Psoas muscle (tissue), 8 donors: ENCODE data around the gene ADGRB2. TPM values are rescaled to one million over a fixed set of nuclear protein-coding genes. Genes with fewer than 3 reads are reported as not detected.

Experiments
- ATAC-seq, 4 donors: fragments of 200-7000 bp; cut with Tn5 transposase; one replicate each; pipeline ENCODE4 v1.9.1; 2020; ENCODE audit warnings: moderate library complexity in 3 of 4, mild to moderate bottlenecking in 2 of 4
- DNase-seq, 2 donors: peaks; one replicate each; pipeline ENCODE4 v3.0.0-alpha.2; 2020
- H3K27ac ChIP-seq: fragments of 200-600 bp; one replicate; pipeline ENCODE4 v1.8.0; 2022
- H3K27me3 ChIP-seq, 3 donors: fragments of 200-600 bp in 1 of 3; one replicate each; pipeline versions ENCODE4 v1.6.1 to v1.8.0; 2013 to 2022; ENCODE audit warnings: low read length in 2 of 3, mild to moderate bottlenecking in 2 of 3, moderate library complexity in 1 of 3; ENCODE audit not compliant: insufficient read depth in 3 of 3
- H3K36me3 ChIP-seq, 2 donors: fragments of 200-600 bp in 1 of 2; one replicate each; pipeline versions ENCODE4 v1.6.1 to v1.8.0; 2013 to 2022; ENCODE audit warnings: low read depth in 1 of 2, mild to moderate bottlenecking in 1 of 2, moderate library complexity in 1 of 2; ENCODE audit not compliant: insufficient read depth in 1 of 2
- H3K4me1 ChIP-seq: fragments of 200-600 bp; one replicate; pipeline ENCODE4 v1.8.0; 2022
- H3K4me3 ChIP-seq: fragments of 200-600 bp; one replicate; pipeline ENCODE4 v1.8.0; 2022; ENCODE audit warnings: mild to moderate bottlenecking
- H3K9me3 ChIP-seq: fragments of 200-600 bp; one replicate; pipeline ENCODE4 v1.8.0; 2022
- WGBS, 3 donors: extraction: QIAGEN DNeasy Blood & Tissue Kit; methylation state at CpG; one replicate each; pipeline versions ENCODE4 v1.1.6 to v1.1.7; 2013; 5-methylcytosine and 5-hydroxymethylcytosine counted together
- intact Hi-C, 2 donors: fragments of 100-400 bp; cut with DNase I; formaldehyde crosslinking; loops; one replicate each; pipeline versions ENCODE4 v1.11.0 to v1.14.2; 2022
- polyA plus RNA-seq, 3 donors: library from polyadenylated mRNA; stranded (reverse); fragments of 200-250 nt; gene quantifications; one replicate each; pipeline ENCODE4 v1.2.3, GENCODE V29; 2013
- total RNA-seq, 4 donors: library from RNA; stranded (reverse); fragmentation: NEBNext Ultra II Directional in 2 of 4; extraction: Animal tissue kit (Norgen Biotek cat#: 25700) in 2 of 4; gene quantifications; one replicate each; pipeline versions ENCODE4 v1.2.1 to v1.2.4, GENCODE V29; 2021 to 2023
- TF ChIP-seq, protein P1 (sequence below): fragments of 200-600 bp; IDR thresholded peaks from one replicate; pipeline ENCODE4 v1.8.0; 2022; ENCODE audit warnings: antibody characterized with exemption
- donor health status: healthy with polysubstance abuse.
- donor health status: DM: no; HTN: no; CAD: no; lungs with moderate emphysema.
- donor health status: Bipolar disorder and iron deficiency.
- donor health status: healthy.
- donor health status: DM: yes; HTN: yes; CAD: no.
- donor health status: DM: no; HTN: no; CAD: no.
- donor health status: DM: no; HTN: no; CAD: no.
- donor health status: DM: yes; HTN: yes; CAD: no.

The ADGRB2 gene
- total and polyA plus RNA-seq, 7 donors, result 0.44 to 1.8 (median 0.73) TPM

- Histone ChIP-seq H3K27ac (no peak overlapping the region), H3K4me1 (no peaks in the 10 kb centered on the region), H3K4me3 (no peak overlapping the region), H3K36me3 (no peaks in the 10 kb centered on the region), H3K27me3 (peaks cover 0 to 14% (median 0%) of the 10 kb centered on the region in 3 donors), H3K9me3 (no peaks in the 10 kb centered on the region)
- DNase-seq (peak in 1 of 2 donors; percentile 8), ATAC-seq (no peak)
- WGBS, 3 donors, result 89 to 91% (median 89%) methylated on average over 7 of the region's 7 CpGs
- TF ChIP-seq, protein P1, sequence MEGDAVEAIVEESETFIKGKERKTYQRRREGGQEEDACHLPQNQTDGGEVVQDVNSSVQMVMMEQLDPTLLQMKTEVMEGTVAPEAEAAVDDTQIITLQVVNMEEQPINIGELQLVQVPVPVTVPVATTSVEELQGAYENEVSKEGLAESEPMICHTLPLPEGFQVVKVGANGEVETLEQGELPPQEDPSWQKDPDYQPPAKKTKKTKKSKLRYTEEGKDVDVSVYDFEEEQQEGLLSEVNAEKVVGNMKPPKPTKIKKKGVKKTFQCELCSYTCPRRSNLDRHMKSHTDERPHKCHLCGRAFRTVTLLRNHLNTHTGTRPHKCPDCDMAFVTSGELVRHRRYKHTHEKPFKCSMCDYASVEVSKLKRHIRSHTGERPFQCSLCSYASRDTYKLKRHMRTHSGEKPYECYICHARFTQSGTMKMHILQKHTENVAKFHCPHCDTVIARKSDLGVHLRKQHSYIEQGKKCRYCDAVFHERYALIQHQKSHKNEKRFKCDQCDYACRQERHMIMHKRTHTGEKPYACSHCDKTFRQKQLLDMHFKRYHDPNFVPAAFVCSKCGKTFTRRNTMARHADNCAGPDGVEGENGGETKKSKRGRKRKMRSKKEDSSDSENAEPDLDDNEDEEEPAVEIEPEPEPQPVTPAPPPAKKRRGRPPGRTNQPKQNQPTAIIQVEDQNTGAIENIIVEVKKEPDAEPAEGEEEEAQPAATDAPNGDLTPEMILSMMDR, result no peak
- intact Hi-C loops, result loop anchor here in 1 of 2 donors (10.0 kb wide), 1 partner anchor 168 kb away; no protein-coding TSS in a partner anchor
Measured at GRCh38 chr1:31796707-31797106, 32.6 kb upstream of the ADGRB2 start.

DNA sequence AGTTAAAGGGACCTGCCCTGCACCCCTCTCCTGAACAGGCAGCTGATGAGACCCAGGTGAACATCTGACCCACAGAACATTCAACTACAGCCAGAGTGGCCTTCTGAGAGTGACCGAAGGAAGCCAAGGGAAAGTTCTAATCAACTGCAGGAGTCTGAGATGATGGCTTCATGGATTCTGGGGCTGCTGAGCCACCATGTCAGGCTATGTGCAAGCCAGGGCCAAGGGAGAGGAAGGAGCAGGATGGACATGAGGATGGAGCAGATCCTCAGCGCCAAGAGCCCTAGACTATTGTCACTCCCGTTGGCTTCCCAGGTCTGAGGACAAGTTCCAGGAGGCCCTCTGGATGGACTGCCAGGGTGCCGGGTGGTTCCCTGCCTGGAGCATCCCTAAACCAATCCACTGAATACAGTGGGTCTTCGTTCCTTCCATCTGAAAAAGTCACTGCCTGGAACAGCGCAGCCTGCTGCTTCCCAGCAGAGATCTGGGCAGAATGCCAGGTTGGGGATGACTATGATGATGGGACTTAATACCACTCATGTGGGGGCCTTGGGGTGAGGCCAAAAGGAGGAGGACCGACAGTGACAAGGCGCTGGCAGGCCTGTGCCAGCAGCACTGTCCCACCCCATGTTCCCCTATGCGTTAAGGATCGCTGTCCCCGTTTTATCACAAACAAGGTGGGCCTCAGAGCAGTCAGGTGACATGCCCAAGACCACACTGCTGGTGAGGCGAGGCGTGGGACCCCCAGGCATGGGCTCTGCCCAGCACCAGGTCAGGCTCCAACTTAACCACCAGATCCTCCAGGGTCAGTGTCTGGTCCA lies 31.9 kb upstream of the ADGRB2 start:
- TF ChIP-seq, protein P1, result no peak
- no peak overlapping the region for H3K4me3 ChIP-seq
- no peaks in the 10 kb centered on the region for H3K4me1 ChIP-seq
- ATAC-seq (no peak), DNase-seq (peak in 1 of 2 donors; percentile 44)
- no peaks in the 10 kb centered on the region for H3K9me3 ChIP-seq
- intact Hi-C loops, result loop anchor here in 1 of 2 donors (10.0 kb wide), 1 partner anchor 169 kb away; no protein-coding TSS in a partner anchor
- WGBS, 3 donors, result 59 to 63% (median 63%) methylated on average over 12 to 13 of the region's 13 CpGs
- H3K27ac ChIP-seq, result no peak overlapping the region
- peaks cover 0 to 14% (median 0%) of the 10 kb centered on the region in 3 donors for H3K27me3 ChIP-seq
- H3K36me3 ChIP-seq, result no peaks in the 10 kb centered on the region

DNA sequence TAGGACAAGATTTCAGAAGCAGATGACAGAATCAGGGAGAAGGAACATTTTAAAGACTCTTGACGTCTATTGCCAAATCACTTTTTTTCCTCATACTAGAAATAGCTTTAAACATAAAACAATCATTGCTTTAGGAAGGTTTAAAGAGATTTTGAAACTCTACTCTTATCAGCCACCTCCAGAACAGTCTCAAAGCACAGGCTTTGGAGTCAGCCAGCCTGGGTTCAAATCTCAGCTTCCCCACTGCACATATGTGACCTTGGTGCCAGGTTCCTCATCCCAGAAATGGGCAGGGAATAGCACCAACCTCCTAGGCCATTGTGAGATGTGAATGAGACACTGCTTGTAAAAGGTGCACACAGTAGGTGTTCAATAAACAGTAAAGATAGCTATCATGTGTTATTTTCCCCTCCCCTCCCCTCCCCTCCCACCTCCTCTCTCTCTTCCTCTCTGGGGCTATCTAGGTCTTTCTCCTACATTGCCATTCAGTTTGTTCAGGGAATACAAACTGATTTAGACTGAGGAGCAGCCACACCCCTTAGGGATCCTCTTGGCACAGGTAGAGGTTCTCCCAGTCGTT lies 31.0 kb upstream of the ADGRB2 start:
- no peaks in the 10 kb centered on the region for H3K36me3 ChIP-seq
- H3K4me3 ChIP-seq, result no peak overlapping the region
- DNase-seq (peak in 1 of 2 donors; percentile 6), ATAC-seq (no peak)
- intact Hi-C loops, result loop anchor here in 1 of 2 donors (10.0 kb wide), 1 partner anchor 170 kb away; no protein-coding TSS in a partner anchor
- H3K9me3 ChIP-seq, result no peaks in the 10 kb centered on the region
- peaks cover 0 to 14% (median 0%) of the 10 kb centered on the region in 3 donors for H3K27me3 ChIP-seq
- H3K4me1 ChIP-seq, result no peaks in the 10 kb centered on the region
- WGBS, 3 donors, result 60 to 62% (median 61%) methylated on average over 2 of the region's 2 CpGs
- TF ChIP-seq, protein P1, result no peak
- no peak overlapping the region for H3K27ac ChIP-seq

DNA sequence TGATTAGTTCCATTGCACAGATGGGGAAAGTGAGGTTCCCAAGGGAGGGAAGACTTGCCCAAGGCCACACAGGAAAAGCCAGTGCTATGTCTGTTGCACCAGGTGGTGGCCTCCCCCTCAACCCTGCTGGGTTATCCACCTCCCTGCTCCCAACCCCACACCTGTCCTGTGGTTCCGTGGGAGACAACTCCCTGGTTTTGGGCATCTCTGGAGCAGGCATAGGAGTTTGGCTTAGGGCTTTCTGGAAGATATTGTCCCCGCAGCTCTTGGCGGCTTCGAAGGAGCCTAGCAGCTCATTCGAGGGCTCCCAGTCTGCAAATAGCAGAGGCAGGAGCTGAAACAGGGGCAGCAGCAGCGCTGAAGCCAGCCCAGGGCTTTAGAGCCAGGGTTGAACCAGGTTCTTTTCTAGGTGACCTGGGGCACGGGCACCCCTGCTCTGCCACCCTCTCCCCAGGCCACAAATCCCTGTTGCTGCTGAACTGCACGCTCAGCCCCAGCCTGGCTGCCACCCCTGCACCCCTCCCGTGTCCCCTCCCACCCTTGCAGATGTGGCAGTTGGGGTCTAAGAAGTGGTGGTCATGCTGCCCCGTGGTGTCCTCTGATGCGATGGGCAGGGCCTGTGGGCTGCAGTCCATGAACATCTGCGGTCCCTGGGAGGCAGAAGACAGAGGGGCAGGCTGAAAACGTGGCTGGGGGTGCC lies 29.6 kb upstream of the ADGRB2 start:
- H3K36me3 ChIP-seq, result no peaks in the 10 kb centered on the region
- H3K27ac ChIP-seq, result no peak overlapping the region
- H3K4me3 ChIP-seq, result no peak overlapping the region
- WGBS, 3 donors, result 71 to 81% (median 72%) methylated on average over 13 of the region's 13 CpGs
- DNase-seq (peak in 1 of 2 donors; percentile 36), ATAC-seq (no peak)
- peaks cover 0 to 13% (median 0%) of the 10 kb centered on the region in 3 donors for H3K27me3 ChIP-seq
- no peaks in the 10 kb centered on the region for H3K9me3 ChIP-seq
- intact Hi-C loops, result loop anchor here in 1 of 2 donors (10.0 kb wide), 1 partner anchor 171 kb away; no protein-coding TSS in a partner anchor
- H3K4me1 ChIP-seq, result peaks cover 1% of the 10 kb centered on the region
- TF ChIP-seq, protein P1, result no peak
